GM12878 (cell line): ENCODE results near the gene NADSYN1. TPM values are rescaled to one million over a fixed set of nuclear protein-coding genes. Genes with fewer than 3 reads are reported as not detected.

Experiments
- ATAC-seq: fragments of 200-7000 bp; cut with Tn5 transposase; 3 replicates; pipeline ENCODE4 v1.9.1; 2020; ENCODE audit warnings: mild to moderate bottlenecking, moderate library complexity
- BruUV-seq: library from RNA; stranded (reverse); fragments of 400-500 nt; replicated peaks from 2 replicates; lab custom pipeline; 2021; lab: Mats Ljungman, UMichigan
- CTCF ChIA-PET: fragments of 300-600 bp; sonication (Branson Sonifier 250); formaldehyde crosslinking; extraction: SDS; loops from one replicate; lab custom pipeline; 2021; ENCODE audit warnings: inconsistent platforms; lab: Yijun Ruan, JAX
- POLR2A ChIA-PET: fragments of 350-600 bp; formaldehyde crosslinking; extraction: SDS; loops from one replicate; lab custom pipeline; 2021; ENCODE audit warnings: inconsistent platforms; lab: Charles Lee
- RAD21 ChIA-PET: fragments of 300-600 bp; sonication (Branson Sonifier 250); formaldehyde crosslinking; loops from one replicate; lab custom pipeline; 2023; ENCODE audit warnings: antibody characterized with exemption; ENCODE audit not compliant: unreplicated experiment; lab: Charles Lee
- SMC1A ChIA-PET: fragments of 300-600 bp; sonication (Branson Sonifier 250); formaldehyde crosslinking; loops from one replicate; lab custom pipeline; 2023; ENCODE audit not compliant: unreplicated experiment, uncharacterized antibody; lab: Charles Lee
- DNase-seq: peaks from one replicate; pipeline ENCODE4 v3.0.0-alpha.2; 2011; ENCODE audit warnings: low read depth, low spot score
- FAIRE-seq: peaks from 3 replicates; lab custom pipeline; 2011; peaks lifted over from hg19 to GRCh38; lab: Jason Lieb, UNC
- H2AFZ ChIP-seq: 2 replicates; pipeline ENCODE4 v1.6.0; 2011; ENCODE audit warnings: low read depth, low read length, control low read depth; ENCODE audit not compliant: control insufficient read depth
- H3K27ac ChIP-seq: 2 replicates; pipeline ENCODE4 v1.5.1; 2011; ENCODE audit warnings: control low read depth; ENCODE audit not compliant: control insufficient read depth, insufficient read depth
- H3K27me3 ChIP-seq, 2 experiments: replicated peaks in 1 of 2; 2 replicates each; pipeline versions ENCODE4 v1.6.0 to v1.6.1; 2011; ENCODE audit warnings: low read length in 1 of 2; ENCODE audit not compliant: control insufficient read depth in 2 of 2, insufficient read depth in 2 of 2
- H3K36me3 ChIP-seq, 2 experiments: 2 replicates each; pipeline ENCODE4 v1.5.1; 2011; ENCODE audit warnings: low read length in 1 of 2; ENCODE audit not compliant: control insufficient read depth in 2 of 2, insufficient read depth in 2 of 2
- H3K4me1 ChIP-seq: 2 replicates; pipeline ENCODE4 v1.6.1; 2011; ENCODE audit warnings: mild to moderate bottlenecking, low read length, moderate library complexity, mixed read lengths; ENCODE audit not compliant: control insufficient read depth, insufficient read depth
- H3K4me2 ChIP-seq: 2 replicates; pipeline ENCODE4 v1.6.0; 2011; ENCODE audit warnings: control low read depth; ENCODE audit not compliant: control insufficient read depth, insufficient read depth
- H3K4me3 ChIP-seq: fragments of 200-600 bp; sonication (generic); 2 replicates; pipeline ENCODE4 v1.5.1; 2016
- H3K79me2 ChIP-seq: 2 replicates; pipeline ENCODE4 v1.6.0; 2011; ENCODE audit warnings: low read length; ENCODE audit not compliant: control insufficient read depth, insufficient read depth
- H3K9ac ChIP-seq: 2 replicates; pipeline ENCODE4 v1.8.0; 2011; ENCODE audit warnings: low read length, control low read depth, mixed read lengths; ENCODE audit not compliant: control insufficient read depth, insufficient read depth
- H3K9me3 ChIP-seq: replicated peaks from 3 replicates; pipeline ENCODE4 v1.5.1; 2011; ENCODE audit warnings: mild to moderate bottlenecking, low read length; ENCODE audit not compliant: control insufficient read depth, insufficient read depth
- H4K20me1 ChIP-seq: 2 replicates; pipeline ENCODE4 v1.6.0; 2011; ENCODE audit not compliant: control insufficient read depth, insufficient read depth
- ATF3 ChIP-seq: IDR thresholded peaks from 2 replicates; pipeline ENCODE4 v1.6.1; 2011; ENCODE audit warnings: low read depth, mild to moderate bottlenecking, low read length, moderate library complexity, borderline replicate concordance; ENCODE audit errors: extremely low read depth
- BACH1 ChIP-seq: fragments of 450-650 bp; IDR thresholded peaks from 2 replicates; pipeline ENCODE4 v1.6.1; 2017; ENCODE audit warnings: mild to moderate bottlenecking, borderline replicate concordance
- CBX5 ChIP-seq: sonication (generic); IDR thresholded peaks from 2 replicates; pipeline ENCODE4 v1.6.1; 2016; ENCODE audit warnings: low read depth, moderate library complexity, mild to moderate bottlenecking, inconsistent platforms
- ESRRA ChIP-seq: IDR thresholded peaks from 2 replicates; pipeline ENCODE4 v1.6.1; 2012; ENCODE audit warnings: mild to moderate bottlenecking, low read length, improper control_type of control experiment
- ETV6 ChIP-seq, 2 experiments: fragments of 450-650 bp in 1 of 2; IDR thresholded peaks in 1 of 2; conservative IDR thresholded peaks in 1 of 2; 2 replicates each; pipeline ENCODE4 v1.6.1; 2014; ENCODE audit warnings: antibody characterized with exemption in 1 of 2, borderline replicate concordance in 1 of 2, low read depth in 1 of 2, mild to moderate bottlenecking in 1 of 2, moderate library complexity in 1 of 2
- GABPA ChIP-seq: IDR thresholded peaks from 2 replicates; pipeline ENCODE4 v1.6.1; 2014; ENCODE audit warnings: antibody characterized with exemption, low read depth, mild to moderate bottlenecking, inconsistent platforms
- IRF3 ChIP-seq: fragments of 450-650 bp; IDR thresholded peaks from 2 replicates; pipeline ENCODE4 v1.6.1; 2014; ENCODE audit warnings: mild to moderate bottlenecking
- KAT2A ChIP-seq: conservative IDR thresholded peaks from 2 replicates; pipeline ENCODE4 v1.6.1; 2011; ENCODE audit warnings: low read depth, low read length; ENCODE audit not compliant: control insufficient read depth
- NR2C1 ChIP-seq: fragments of 450-650 bp; IDR thresholded peaks from 2 replicates; pipeline ENCODE4 v1.6.1; 2017; ENCODE audit warnings: antibody characterized with exemption, mild to moderate bottlenecking, moderate library complexity
- NR2F1 ChIP-seq: fragments of 450-650 bp; conservative IDR thresholded peaks from 2 replicates; pipeline ENCODE4 v1.6.1; 2017; ENCODE audit warnings: mild to moderate bottlenecking
- PAX8 ChIP-seq: fragments of 450-650 bp; IDR thresholded peaks from 2 replicates; pipeline ENCODE4 v1.6.1; 2017; ENCODE audit warnings: mild to moderate bottlenecking, moderate library complexity
- POLR2AphosphoS2 ChIP-seq: IDR thresholded peaks from 2 replicates; pipeline ENCODE4 v1.6.1; 2011; ENCODE audit warnings: low read depth, mild to moderate bottlenecking, low read length, improper control_type of control experiment, moderate library complexity
- SIX5 ChIP-seq: IDR thresholded peaks from 2 replicates; pipeline ENCODE4 v1.6.1; 2011; ENCODE audit warnings: mild to moderate bottlenecking, low read depth, low read length, moderate library complexity; ENCODE audit not compliant: severe bottlenecking
- STAT1 ChIP-seq: fragments of 450-650 bp; conservative IDR thresholded peaks from 2 replicates; pipeline ENCODE4 v1.6.1; 2014; ENCODE audit warnings: antibody characterized with exemption, mild to moderate bottlenecking
- STAT3 ChIP-seq: IDR thresholded peaks from 2 replicates; pipeline ENCODE4 v1.6.1; 2011; ENCODE audit warnings: low read depth, low read length, improper control_type of control experiment
- WRNIP1 ChIP-seq: IDR thresholded peaks from 2 replicates; pipeline ENCODE4 v1.6.1; 2011; ENCODE audit warnings: low read depth, low read length, improper control_type of control experiment, borderline replicate concordance
- YBX1 ChIP-seq: fragments of 450-650 bp; IDR thresholded peaks from 2 replicates; pipeline ENCODE4 v1.6.1; 2016; ENCODE audit warnings: antibody characterized with exemption
- YY1 ChIP-seq: IDR thresholded peaks from 2 replicates; pipeline ENCODE4 v1.6.1; 2011; ENCODE audit warnings: low read depth, mild to moderate bottlenecking, low read length
- ZZZ3 ChIP-seq: IDR thresholded peaks from 2 replicates; pipeline ENCODE4 v1.6.1; 2011; ENCODE audit warnings: low read depth; ENCODE audit not compliant: control insufficient read depth, insufficient read length
- WGBS: methylation state at CpG from one replicate; pipeline ENCODE4 v1.1.6; 2016; ENCODE audit warnings: low lambda C conversion rate; ENCODE audit not compliant: insufficient replicate concordance, insufficient coverage; ENCODE audit errors: missing lambda C conversion rate; 5-methylcytosine and 5-hydroxymethylcytosine counted together
- in situ Hi-C: fragments of 300-500 bp; cut with MboI; formaldehyde crosslinking; loops from 9 replicates; pipeline ENCODE4 v1.14.3; 2018; ENCODE audit warnings: mixed read lengths
- intact Hi-C: fragments of 100-400 bp; cut with micrococcal nuclease; formaldehyde crosslinking; loops from one replicate; pipeline ENCODE4 v1.14.2; 2022; ENCODE audit not compliant: unreplicated experiment
- polyA plus RNA-seq, 11 experiments: library from polyadenylated mRNA; depleted of rRNA in 4 of 11; unstranded in 6 of 11; stranded (reverse) in 5 of 11; fragments of >200 nt; fragmentation: Nextera tagmentation in 4 of 11; fragmentation: Illumina TruSeq in 1 of 11; extraction: Ambion mirVana in 4 of 11; extraction: Trizol in 1 of 11; gene quantifications; 1 replicate in 1 of 11; 2 replicates in 10 of 11; pipeline versions ENCODE4 v1.2.1 to v1.2.3, GENCODE V29; 2011 to 2016; ENCODE audit warnings: inconsistent platforms in 2 of 11, missing spikeins in 2 of 11, low read depth in 1 of 11
- total RNA-seq, 4 experiments: library from RNA; depleted of rRNA in 3 of 4; stranded (reverse); fragments of >200 nt in 3 of 4; fragmentation: Illumina TruSeq in 1 of 4; extraction: Trizol in 1 of 4; gene quantifications; 2 replicates each; pipeline versions ENCODE4 v1.2.1 to v1.2.3, GENCODE V29; 2013 to 2021

NADSYN1 gene
- total and polyA plus RNA-seq, 10 of the 15 experiments (the other 5 are each of a cell fraction or from before 2014, with no cell fraction given) = 12.2 to 90.2 (median 69.5) TPM

- Histone ChIP-seq H2AFZ (no peak overlapping the region), H3K9me3 (no peaks in the 10 kb centered on the region), H3K79me2 (peaks cover 8% of the 10 kb centered on the region), H3K4me1 (no peaks in the 10 kb centered on the region), H4K20me1 (no peaks in the 10 kb centered on the region), H3K27ac (no peak overlapping the region)
- WGBS = 74% methylated on average over 11 of the region's 11 CpGs
- BruUV-seq = no TSS peak
- in situ Hi-C loops = no loop called here
- DNase-seq (no peak), ATAC-seq (no peak)
- intact Hi-C loops = no loop called here
- SMC1A ChIA-PET = no interaction called here
- RAD21 ChIA-PET = no interaction called here
- CTCF ChIA-PET = no interaction called here
- TF ChIP-seq NR2C1 = peak; percentile 71
- TF ChIP-seq NR2F1 = peak; percentile 61
- TF ChIP-seq CBX5 = no peak
- TF ChIP-seq, all 136 proteins: peak for 2
- Histone ChIP-seq H3K36me3 (peaks cover 27 to 33% of the 10 kb centered on the region in 2 experiments), H3K9ac (no peak overlapping the region), H3K4me3 (no peak overlapping the region), H3K4me2 (no peak overlapping the region), H3K27me3 (no peaks in the 10 kb centered on the region)
- no peak for FAIRE-seq
- POLR2A ChIA-PET = no interaction called here
These were observed 6.8 kb downstream of the NADSYN1 start for GRCh38 chr11:71459767-71460320.

- SMC1A ChIA-PET = no interaction called here
- TF ChIP-seq YBX1 = no peak
- TF ChIP-seq PAX8 = no peak
- no peak for TF ChIP-seq STAT1
- no peak for TF ChIP-seq WRNIP1
- TF ChIP-seq BACH1 = no peak
- TF ChIP-seq ZZZ3 = no peak
- TF ChIP-seq YY1 = no peak
- no peak for TF ChIP-seq SIX5
- TF ChIP-seq ATF3 = no peak
- TF ChIP-seq STAT3 = no peak
- TF ChIP-seq ETV6 (conservative IDR thresholded peaks at IDR 0.05 in 1 of 2, IDR thresholded peaks at IDR 0.05 in 1 of 2; ENCODE audit: borderline replicate concordance in 1 of 2, low read depth in 1 of 2) = no peak
- TF ChIP-seq ESRRA = no peak
- no peak for TF ChIP-seq IRF3
- TF ChIP-seq KAT2A = no peak
- TF ChIP-seq POLR2AphosphoS2 = no peak
- TF ChIP-seq GABPA = no peak
These were observed 8.7 kb downstream of the NADSYN1 start for GRCh38 chr11:71461696-71462095.

More at GRCh38 chr11:71461696-71462095, 8.7 kb downstream of the NADSYN1 start:
- Histone ChIP-seq H4K20me1 (no peaks in the 10 kb centered on the region), H3K79me2 (no peaks in the 10 kb centered on the region; the same call in 1 of the 2 replicates), H3K27ac (no peak overlapping the region), H3K27me3 (no peaks in the 10 kb centered on the region), H3K4me2 (no peak overlapping the region), H3K4me1 (no peaks in the 10 kb centered on the region), H3K9ac (no peak overlapping the region), H3K9me3 (no peaks in the 10 kb centered on the region), H2AFZ (no peak overlapping the region), H3K36me3 (peaks cover 25 to 32% of the 10 kb centered on the region in 2 experiments), H3K4me3 (no peak overlapping the region)
- DNase-seq = no peak
- in situ Hi-C loops = no loop called here
- WGBS = 87% methylated on average over 9 of the region's 9 CpGs
- RAD21 ChIA-PET = no interaction called here
- no TSS peak for BruUV-seq
- intact Hi-C loops = no loop called here
- FAIRE-seq = no peak
- POLR2A ChIA-PET = no interaction called here
- ATAC-seq = no peak
- CTCF ChIA-PET = no interaction called here
